Renal pelvis (tissue), 4 donors: ENCODE measurements around the gene ISM1. TPM values are rescaled to one million over a fixed set of nuclear protein-coding genes. Genes with fewer than 3 reads are reported as not detected.

Source experiments
- DNase-seq: peaks from one replicate; pipeline ENCODE4 v3.0.0-alpha.2; 2013
- polyA plus RNA-seq, 3 donors: library from polyadenylated mRNA; unstranded; fragments of 120-200 nt; gene quantifications; one replicate each; pipeline ENCODE4 v1.2.1, GENCODE V29; 2013; ENCODE audit not compliant: insufficient read length in 3 of 3

ISM1 gene
- polyA plus RNA-seq, 3 donors = 3.3 to 5.4 (median 4.4) TPM

DNA sequence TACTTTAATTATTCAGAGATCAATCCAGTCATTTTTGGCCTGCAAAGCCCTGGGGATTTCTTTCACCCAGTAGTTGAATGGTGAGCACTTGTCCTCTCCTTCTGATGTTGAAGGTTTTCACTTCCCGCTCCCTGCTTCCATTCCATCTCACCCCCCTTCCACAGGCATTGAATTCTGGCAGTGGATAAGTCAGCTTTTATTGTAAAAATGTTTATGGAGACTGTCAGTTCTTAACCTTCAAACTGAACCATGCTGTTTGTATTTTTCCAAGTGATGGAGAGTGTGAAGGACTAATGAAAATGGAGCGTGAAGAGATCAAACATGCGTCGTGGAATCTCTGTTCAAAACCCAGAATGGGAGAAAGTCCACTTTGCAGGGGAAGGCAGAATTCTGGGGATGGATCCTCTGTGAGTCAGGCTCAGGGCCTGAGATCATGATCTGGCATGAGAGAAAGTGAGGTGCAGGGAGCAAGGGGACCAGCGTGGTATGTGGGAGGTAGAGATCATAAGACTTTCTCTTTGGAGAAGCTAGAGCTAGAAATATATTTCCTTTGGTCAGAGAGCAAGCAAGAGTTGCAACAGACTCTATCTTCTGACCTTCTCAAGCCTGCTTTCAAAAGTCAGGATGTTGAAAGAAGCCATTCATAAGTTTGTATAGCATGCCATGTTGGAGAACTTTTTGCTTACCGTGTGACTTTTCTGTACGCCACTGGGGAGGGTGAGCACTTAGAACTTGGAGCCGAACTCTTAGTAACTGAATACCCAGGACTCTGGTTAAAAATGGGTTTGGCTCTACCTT, 30.2 kb downstream of the ISM1 start:
- DNase-seq = no peak

DNA sequence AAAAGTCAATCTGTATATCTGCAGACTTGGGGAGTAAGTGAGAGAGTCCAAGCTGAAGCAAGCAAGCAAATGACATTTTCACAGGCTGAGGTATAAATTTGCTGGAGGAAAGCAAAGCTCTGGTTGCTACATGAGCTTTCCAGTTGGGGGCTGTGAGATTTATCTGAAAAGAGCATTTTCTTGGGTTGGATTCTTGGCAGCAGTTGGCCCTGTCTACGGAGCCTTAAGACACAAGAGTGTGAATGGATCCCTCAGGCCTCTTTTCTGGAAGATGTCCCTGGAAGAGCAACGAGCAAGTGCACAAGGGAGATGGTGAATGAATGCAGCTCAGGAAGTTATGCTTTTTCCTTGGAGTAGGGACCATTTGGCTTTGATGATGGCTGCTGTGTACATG, 30.8 kb downstream of the ISM1 start:
- DNase-seq = no peak

DNA sequence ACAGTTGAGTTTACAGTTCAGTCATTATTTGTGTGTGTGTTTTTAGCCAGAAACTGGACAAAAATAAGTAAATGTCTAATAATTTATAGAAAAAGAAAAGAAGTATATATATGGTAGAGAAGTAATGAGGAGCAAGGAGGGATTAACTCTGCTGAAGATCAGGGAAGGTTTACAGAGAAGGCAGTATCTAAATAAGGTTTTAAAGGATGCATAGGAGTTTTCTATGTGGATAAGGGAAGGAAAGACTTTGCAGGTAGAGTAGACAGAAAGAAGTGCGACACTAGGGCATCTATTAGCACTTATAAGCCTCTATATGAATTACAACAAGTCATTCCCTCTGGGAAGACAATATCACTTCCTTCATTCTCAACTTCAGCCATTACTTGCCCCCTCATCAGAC, 34.3 kb downstream of the ISM1 start:
- DNase-seq = no peak

DNA sequence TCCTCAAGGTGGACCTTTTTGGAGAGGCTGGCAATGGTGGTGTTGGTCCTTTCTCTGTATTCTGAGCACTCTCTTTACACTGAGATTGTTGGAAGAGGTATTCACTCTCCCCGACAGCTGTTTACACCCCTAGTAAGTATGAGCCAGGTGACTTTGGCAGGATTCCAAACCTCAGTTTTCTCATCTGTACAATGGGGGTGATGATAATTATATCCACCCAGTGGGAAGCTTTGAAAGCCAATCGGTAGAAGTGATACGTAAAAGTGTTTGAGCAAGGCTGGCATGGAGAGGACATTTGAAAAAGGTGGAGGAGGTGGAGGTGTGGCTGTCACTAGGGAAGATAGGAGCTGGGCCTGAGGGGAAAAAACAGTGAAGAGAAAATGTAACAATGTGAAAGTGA, 35.5 kb downstream of the ISM1 start:
- DNase-seq = no peak

DNA sequence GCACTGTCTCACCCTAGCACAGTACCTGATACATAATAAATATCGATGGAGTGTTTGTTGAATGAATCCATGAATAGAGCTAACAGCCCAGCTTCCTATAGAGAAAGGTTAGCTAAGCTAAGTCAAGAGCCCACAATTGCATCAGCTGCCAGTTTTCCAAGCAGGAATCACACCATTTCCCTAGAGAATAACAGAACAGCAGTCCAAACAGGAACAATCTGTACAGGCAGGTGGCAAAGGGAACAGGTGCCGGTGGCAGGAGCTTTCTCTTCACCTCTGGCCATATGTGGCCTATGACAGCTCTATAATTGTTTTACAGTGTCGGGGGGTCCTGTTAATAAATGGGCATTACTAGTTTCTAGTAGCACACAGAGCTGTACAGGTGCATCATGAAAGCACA, 38.8 kb downstream of the ISM1 start:
- DNase-seq = no peak

DNA sequence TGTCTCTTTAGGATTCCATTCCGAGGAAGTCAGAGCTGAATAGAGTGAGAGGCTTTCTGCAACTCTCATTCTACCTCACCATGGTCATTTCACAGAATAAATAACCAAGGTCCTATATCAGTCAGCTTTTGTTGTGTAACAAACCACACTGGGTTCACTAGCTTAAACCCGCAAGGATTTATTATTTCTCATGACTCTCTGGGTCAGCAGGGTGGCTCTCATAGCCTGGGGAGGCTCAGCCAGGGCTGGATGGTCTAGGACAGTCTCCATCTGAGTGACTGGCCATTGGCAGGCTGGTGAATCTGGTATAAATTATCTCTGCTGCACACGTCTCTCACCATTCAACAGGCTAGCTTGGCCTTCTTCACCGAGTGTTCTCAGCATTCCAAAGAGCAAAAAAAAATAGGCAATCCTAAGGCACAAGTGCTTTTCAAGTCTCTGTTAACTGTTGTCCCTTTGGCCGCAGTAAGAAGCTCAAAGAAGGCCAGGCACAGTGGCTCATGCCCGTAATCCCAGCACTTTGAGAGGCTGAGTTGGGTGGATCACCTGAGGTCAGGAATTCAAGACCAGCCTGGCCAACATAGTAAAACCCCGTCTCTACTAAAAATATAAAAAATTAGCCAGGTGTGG, 39.7 kb downstream of the ISM1 start:
- no peak for DNase-seq

DNA sequence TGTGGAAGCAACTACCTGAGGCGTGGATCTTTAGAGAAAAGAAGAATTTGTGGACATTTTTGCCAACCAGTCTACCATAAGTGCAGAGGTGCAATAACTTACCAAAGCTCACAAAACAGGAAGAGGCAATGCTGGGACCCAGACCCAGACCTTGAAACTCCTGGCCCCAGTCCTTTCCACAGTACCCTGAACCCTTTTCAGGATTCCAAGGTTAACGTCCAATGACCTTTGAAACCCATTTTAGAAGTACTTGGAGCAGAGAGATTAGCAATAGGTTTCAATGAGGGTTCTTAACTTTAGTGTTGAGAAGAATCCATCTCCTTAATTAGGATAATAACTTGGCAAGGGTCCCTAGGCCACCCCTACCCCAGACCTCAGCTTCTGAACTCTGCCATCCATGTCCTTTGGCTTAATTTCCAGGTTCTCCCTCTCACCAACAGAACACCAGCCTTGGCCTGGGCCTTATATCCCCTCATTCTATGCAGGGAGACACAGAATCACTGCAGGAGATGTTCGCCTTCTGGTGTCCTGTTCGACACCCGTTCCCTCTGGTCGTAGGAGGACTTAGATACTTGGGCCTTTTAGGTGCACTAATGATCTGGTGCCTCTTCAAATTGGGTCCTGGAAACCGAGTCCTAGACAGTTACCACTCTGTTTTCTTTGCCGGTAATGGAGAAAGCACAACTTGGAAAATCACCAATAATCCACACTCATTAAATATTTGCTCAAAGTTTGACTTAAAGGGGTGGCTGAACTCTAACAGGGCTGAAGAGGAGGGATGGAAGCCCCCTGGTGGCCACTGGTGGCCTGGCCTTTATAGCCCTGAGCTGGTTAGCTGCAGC, 40.6 kb downstream of the ISM1 start:
- DNase-seq = no peak

DNA sequence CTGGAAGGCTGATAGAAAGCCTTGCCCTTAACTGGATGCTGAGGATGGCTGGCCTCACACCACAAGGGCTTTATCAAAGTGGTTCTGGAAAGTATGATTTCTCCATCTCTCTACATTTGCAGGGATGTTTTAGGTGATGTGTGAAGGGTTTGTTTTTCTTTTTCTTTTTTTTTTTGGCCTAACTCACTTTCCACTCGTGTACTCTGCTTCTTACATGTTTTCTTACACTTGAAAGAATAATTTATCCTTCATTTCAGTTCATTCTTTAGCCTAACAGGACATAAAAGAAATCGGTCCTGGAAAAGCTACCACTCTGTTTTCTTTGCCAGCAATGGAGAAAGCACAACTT, 41.2 kb downstream of the ISM1 start:
- no peak for DNase-seq

DNA sequence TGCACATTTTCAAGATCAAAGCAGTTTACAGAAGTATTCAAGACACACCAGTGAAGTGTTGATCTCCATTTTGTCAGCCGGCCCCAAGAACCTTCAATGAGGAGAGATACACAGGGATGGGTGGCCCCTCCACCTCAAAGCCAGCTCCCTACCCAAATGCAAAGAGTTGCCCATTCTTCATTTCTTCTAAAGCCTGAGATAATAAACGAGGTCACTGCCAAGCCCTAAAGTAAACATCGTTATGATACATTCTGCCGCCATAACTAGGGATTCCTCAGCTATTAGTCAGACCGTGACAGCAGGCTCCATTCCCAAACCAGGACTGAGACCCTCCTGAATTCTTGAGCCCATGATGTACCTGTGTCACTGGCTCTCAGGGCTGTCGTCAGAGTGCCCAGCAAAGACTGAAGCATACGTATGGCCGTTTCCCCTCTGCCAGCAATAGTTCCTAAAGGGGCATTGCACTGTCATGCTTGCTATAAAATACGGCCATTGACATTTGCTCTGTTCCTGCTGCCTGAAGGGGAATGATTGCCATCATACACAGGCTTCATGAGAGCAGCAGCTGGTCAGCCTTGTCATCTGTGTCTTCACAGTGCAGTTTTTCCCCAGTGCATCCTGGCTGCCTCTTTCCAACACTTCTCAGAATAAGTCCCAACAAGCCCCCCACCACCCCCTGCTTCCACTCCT, 41.7 kb downstream of the ISM1 start:
- DNase-seq = no peak

DNA sequence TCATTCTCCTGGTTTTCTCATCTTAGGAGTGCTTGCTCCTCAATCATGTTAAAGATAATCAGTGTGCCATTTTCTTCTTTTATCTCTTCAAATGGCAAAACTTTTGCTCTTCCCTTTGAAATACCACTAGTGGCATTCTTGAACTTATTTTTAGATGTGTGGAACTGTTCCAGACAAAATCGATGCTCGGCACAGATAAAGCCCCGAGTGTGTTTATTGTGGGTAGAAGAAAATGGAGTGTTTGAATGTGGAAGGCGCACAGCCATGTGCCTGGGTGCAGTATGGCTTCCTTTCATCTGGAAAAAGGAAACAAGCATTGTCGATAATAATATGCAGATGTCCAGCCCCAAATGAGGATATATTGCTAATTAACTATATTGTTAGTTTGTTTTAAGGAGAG, 42.4 kb downstream of the ISM1 start:
- no peak for DNase-seq

DNA sequence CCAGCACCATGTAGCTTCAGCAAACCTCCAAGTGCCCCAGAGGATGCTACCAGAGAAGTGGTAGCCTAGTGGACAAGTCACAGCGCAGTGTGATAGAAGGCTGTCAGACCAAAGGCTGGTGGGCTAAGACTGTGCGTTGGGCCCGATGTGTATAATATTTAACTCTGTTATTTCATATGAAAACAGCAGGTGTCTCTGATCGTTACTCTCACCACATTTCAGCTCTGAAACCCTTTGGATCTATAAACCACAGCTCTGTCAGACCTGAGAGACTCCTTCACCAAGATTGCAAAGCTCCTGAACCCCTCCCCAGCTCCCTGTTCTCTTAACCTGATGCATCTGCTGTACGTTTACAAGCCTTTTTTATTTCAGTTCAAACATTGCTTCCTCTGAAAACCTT, 43.8 kb downstream of the ISM1 start:
- no peak for DNase-seq

DNA sequence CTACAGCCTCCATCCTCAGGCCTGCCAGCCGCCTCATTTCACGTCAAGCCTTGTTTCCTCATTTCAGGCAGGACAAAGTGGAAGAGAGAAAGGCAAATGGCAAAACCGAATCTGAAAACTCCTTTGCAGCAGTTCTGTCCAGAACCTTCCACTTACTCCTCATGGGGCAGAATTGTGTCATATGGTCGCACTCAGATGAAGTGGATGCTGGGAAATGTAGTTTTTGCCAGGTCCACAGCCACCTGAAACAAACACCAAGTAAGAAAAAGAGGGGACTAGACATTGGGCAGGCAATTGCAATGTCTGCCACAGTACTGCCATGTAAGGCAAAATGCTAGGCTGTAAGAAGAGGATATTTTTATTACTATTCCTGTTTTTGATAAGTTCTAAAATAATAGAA, 44.9 kb downstream of the ISM1 start:
- DNase-seq = no peak

DNA sequence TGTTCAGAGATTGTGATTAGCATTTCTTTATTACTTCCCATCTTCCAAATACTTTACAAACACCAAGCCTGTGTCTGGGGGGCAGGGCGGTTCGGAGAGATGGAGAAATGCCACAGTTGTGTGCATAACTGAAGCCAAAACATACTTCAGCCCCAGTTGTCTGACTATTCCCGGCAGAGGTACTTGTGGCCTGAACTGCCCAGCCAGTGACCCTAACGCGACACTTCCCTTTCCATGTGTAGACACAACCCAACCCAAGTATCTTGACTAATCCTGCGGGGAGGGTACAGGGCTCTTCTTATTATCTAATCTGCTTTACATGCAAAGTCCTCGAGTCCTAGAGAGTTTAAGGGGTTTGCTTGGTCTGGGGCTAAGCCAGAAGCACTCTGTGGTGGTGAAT, 46.2 kb downstream of the ISM1 start:
- no peak for DNase-seq

DNA sequence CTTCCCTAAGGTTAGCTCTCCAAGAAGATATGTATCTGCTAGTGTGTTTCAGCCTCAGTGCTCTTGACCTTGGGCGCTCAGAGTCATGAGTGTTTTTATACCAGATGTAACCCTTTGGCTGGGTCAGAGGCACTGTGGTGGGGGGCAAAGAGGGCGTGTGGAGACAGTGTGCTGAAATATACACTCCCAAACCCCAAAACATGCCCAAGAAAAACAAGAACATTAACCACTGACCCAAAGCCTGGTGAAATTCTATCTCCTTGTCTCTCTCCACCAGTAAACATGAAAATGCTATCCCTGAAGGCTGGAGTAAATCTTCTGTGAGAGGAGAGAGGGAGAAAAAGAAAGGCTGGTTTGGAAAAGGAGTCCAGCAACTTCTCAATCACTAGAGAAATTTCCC, 47.9 kb downstream of the ISM1 start:
- no peak for DNase-seq

DNA sequence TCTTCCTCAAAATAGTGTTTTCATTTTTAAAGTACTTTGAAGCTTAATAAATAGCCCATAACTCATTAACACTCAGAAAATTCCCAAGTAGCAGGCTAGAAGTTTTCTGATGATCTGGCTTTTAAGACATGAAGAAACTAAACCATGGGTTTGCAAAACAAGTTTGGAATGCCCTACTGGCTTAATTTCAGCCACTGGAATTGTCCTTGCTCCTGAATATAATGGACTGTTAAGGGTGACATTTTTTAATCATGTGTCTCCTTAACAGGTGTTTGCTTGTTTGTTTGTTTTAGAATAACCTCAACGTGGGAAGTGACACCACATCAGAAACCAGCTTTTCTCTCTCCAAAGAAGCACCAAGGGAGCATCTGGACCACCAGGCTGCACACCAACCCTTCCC, 49.1 kb downstream of the ISM1 start:
- DNase-seq = no peak

DNA sequence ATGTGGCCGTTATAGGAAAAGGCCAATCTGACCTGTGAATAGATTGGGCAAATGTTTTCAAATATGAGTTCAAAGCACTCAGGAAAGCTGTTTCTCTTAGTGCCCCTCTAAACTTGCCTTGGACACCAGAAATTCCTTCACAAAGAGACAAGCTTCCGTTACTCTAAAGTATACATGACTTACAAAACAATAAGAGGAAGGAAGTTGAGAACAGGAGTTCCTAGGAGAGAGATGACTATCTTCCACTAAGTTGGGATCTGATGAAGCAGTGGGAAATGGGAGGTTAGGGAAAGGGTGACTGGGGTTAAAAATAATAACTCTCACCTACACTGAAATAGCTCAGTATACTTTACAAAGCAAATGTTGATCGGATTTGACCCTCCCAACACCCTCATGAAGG, 50.0 kb downstream of the ISM1 start:
- no peak for DNase-seq

DNA sequence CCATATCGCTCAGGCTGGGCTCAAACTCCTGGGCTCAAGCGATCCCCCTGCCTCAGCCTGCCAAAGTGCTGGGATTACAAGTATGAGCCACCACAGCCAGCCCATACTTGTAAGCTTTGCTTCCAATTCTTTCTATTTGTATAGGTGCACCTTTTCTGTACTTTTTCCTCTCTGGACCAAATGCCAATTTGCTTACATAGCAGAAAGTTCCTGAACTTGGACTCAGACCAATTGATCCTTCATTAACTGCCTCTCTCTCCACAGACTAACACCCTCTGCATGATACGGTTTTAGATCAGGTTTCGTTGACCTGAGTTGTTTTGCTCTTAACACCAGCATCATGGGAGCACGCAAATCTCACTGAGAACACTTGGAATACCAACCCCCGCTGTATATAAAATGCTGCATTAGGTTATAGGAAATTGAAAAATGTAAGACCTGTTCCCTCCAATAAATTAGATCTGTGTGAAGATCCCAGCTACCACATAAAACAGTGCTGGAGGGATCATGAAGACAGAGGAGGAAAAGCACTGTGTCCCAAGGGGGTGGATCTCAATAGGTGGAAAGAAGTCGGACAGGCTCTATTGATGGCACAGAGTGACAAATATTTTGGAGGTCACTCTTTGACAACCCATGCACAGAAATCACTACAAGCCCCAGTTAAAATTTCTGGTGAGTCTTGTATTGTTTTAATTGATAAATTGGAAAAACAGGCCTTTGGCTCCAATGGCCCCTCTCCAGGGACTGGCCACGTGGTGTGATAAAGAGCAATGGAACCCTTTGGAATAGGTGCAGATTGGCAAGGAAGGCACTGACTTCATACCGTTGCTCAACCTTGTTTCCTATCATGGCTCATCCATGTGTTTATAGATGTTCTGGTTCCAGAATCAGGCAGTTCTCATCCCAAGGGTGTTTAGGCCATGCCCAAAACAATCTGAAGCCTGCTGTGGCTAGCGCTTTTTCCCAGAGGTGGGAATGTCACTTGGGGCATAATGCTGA, 51.2 kb downstream of the ISM1 start:
- DNase-seq = no peak

DNA sequence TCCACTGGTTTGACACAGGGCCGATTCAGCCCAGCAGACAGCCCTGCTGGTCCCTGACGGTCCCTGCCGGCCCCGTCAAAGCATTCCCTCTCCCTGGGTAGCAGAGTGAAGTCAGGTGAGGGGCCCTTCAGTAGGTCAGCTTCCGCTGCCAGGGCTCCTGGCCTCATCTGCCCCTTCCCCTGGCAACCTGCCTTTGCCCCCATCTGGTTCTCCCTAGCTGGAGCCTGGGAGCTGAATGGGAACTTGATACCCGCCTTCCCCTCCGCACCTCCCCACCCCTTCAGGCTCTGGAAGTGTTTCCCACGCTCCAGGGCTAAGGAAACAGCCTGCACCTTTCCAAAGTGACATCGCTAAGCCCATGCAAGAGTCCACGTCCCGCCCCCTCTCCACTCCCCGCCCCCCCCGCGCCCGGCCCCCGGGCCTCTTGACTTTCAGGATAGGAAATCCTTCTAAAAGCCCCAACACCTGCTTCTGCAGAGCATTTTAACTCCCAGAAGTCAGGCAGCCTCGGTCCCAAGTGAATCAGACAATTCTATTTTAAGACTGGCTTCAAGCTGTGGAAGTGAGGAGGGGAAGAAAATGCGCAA, 53.3 kb downstream of the ISM1 start:
- peak; percentile 58 for DNase-seq

DNA sequence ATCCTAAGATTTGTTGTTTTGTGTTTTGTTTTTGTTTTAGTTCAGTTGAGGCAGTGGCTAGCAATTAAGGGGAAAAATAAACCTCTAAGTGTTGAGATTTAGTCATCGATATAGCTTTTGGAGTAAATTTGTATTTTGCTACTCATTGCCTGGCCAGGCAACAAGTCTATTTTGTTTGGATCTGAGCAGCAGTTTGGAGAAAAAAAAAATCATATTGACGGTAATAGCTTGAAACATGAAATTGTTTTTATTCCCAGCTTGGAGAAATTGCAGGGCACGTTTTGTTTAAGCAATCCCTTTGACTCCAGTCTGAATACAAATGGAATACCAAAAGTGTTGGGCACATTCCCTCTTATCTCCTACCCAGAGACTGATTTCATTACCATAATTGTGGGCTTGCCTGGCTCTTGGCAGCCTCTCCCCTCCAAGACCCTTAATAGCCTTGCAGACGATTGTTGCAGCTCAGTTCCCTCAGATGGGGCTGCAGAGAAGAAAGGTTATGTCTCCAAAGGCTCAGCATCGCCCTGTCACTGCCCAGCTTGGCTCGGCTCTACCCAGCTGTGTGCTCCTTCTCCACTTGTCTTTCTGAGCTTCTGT, 56.0 kb downstream of the ISM1 start:
- no peak for DNase-seq

DNA sequence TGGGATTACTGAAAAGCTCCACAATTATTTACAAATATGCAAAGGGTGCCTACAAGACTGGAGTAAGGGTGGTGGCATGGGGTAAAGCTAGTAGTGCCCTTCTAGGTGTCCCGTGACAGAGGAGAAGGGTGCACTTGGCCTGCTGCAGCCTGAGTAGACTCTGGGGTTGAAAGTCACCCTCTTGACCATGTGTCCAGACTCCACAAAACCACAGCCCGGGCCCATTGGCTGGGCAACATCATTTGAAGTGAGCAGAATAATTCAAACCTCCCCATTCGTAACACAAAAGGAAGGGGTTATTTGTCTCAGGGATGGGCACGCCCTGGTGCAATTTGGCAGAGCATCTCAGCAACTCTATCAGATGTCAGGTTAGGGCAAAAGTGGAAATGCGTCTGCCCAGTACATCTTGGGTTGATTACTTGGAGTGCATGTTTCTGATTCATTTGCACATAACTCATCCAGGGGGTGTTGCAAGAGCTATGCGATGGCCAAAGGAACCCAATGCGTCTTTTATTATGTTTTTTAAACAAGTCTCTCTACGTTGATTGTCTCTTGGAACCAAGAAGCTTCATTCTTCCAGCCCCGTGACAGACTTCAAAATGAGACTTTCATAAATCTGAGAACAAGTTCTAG, 56.7 kb downstream of the ISM1 start:
- DNase-seq = no peak
